GM19328 (cell line): Measurements from ENCODE around the gene PRDM13.
"Not testable (repeated sequence)": the region's sequence is repeated elsewhere in the genome, so short reads cannot be mapped to it uniquely, and the experiment has no call there.

Source experiments
- ATAC-seq: cut with Tn5 transposase; IDR thresholded peaks from one replicate; pipeline ENCODE4 v1.9.1; 2021; ENCODE audit warnings: mild to moderate bottlenecking, moderate library complexity; ENCODE audit not compliant: unreplicated experiment

Gene PRDM13

GRCh38 chr6:99606656-99607415 lies at the start of gene PRDM13:
Gene PRDM13, plus strand, starts transcription at chr6:99606833. Its CDS starts 202 bp downstream, at chr6:99607035.
- ATAC-seq = no peak

- no peak for ATAC-seq
These were observed 47.6 kb upstream of the PRDM13 start for GRCh38 chr6:99559057-99559456.

GRCh38 chr6:99560668-99561067 lies 46.0 kb upstream of the PRDM13 start:
- no peak for ATAC-seq

- no peak for ATAC-seq
These were observed 43.4 kb upstream of the PRDM13 start for GRCh38 chr6:99563056-99563723.

GRCh38 chr6:99568103-99568933 lies 38.3 kb upstream of the PRDM13 start, which contains the start of gene CCNC:
Gene CCNC, minus strand, starts transcription at chr6:99568660. Its CDS starts 133 bp downstream, at chr6:99568527.
- peak; percentile 99 for ATAC-seq

GRCh38 chr6:99573980-99574617 lies 32.5 kb upstream of the PRDM13 start:
- no peak for ATAC-seq

- no peak for ATAC-seq
These were observed 30.9 kb upstream of the PRDM13 start for GRCh38 chr6:99575544-99576227.

GRCh38 chr6:99579781-99580180 lies 26.9 kb upstream of the PRDM13 start:
- ATAC-seq = no peak

GRCh38 chr6:99587792-99588191 lies 18.8 kb upstream of the PRDM13 start:
- no peak for ATAC-seq

- peak; percentile 96 for ATAC-seq
These were observed 17.9 kb upstream of the PRDM13 start for GRCh38 chr6:99588618-99589289.

- peak; percentile 15 for ATAC-seq
These were observed 17.4 kb upstream of the PRDM13 start for GRCh38 chr6:99589290-99589672.

GRCh38 chr6:99589907-99590493 lies 16.6 kb upstream of the PRDM13 start:
- no peak for ATAC-seq

- ATAC-seq = no peak
These were observed 15.6 kb upstream of the PRDM13 start for GRCh38 chr6:99590728-99591672.

GRCh38 chr6:99591673-99592364 lies 14.8 kb upstream of the PRDM13 start:
- no peak for ATAC-seq

GRCh38 chr6:99592900-99593299 lies 13.7 kb upstream of the PRDM13 start:
- ATAC-seq = no peak

GRCh38 chr6:99594696-99595095 lies 11.9 kb upstream of the PRDM13 start:
- ATAC-seq = not testable (repeated sequence)

- no peak for ATAC-seq
These were observed 3.9 kb upstream of the PRDM13 start for GRCh38 chr6:99602520-99603420.
